ENCODE results near the gene RARB.

- no peak for TF ChIP-seq ETV5 (CRISPR knock-in tag; IDR thresholded peaks at IDR 0.05; ENCODE audit: low read depth)
- TF ChIP-seq PHB (CRISPR knock-in tag; IDR thresholded peaks at IDR 0.05), result no peak
- TF ChIP-seq, protein P1, sequence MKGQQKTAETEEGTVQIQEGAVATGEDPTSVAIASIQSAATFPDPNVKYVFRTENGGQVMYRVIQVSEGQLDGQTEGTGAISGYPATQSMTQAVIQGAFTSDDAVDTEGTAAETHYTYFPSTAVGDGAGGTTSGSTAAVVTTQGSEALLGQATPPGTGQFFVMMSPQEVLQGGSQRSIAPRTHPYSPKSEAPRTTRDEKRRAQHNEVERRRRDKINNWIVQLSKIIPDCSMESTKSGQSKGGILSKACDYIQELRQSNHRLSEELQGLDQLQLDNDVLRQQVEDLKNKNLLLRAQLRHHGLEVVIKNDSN (CRISPR knock-in tag; IDR thresholded peaks at IDR 0.05), result no peak
- no peak for TF ChIP-seq ZNF766 (CRISPR knock-in tag; conservative IDR thresholded peaks at IDR 0.05)
- no peak for TF ChIP-seq GABPB1 (CRISPR knock-in tag; IDR thresholded peaks at IDR 0.05)
- TF ChIP-seq SIN3A (IDR thresholded peaks at IDR 0.05; ENCODE audit: borderline replicate concordance in 2 of 2, control insufficient read depth in 1 of 2, low read depth in 2 of 2, low read length in 2 of 2), result no peak
- no peak for TF ChIP-seq POLR2A (conservative IDR thresholded peaks at IDR 0.05)
- TF ChIP-seq, protein P2, sequence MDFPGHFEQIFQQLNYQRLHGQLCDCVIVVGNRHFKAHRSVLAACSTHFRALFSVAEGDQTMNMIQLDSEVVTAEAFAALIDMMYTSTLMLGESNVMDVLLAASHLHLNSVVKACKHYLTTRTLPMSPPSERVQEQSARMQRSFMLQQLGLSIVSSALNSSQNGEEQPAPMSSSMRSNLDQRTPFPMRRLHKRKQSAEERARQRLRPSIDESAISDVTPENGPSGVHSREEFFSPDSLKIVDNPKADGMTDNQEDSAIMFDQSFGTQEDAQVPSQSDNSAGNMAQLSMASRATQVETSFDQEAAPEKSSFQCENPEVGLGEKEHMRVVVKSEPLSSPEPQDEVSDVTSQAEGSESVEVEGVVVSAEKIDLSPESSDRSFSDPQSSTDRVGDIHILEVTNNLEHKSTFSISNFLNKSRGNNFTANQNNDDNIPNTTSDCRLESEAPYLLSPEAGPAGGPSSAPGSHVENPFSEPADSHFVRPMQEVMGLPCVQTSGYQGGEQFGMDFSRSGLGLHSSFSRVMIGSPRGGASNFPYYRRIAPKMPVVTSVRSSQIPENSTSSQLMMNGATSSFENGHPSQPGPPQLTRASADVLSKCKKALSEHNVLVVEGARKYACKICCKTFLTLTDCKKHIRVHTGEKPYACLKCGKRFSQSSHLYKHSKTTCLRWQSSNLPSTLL (IDR thresholded peaks at IDR 0.05), result no peak
- TF ChIP-seq TAF1 (IDR thresholded peaks at IDR 0.05; ENCODE audit: control insufficient read depth, extremely low read depth, insufficient read depth, low read length, severe bottlenecking), result no peak
- TF ChIP-seq PRPF4 (IDR thresholded peaks at IDR 0.05; ENCODE audit: insufficient read depth, low read depth, low read length, poor library complexity, severe bottlenecking), result no peak
- no peak for TF ChIP-seq PHF21A (IDR thresholded peaks at IDR 0.05; ENCODE audit: borderline replicate concordance, low read depth)
- TF ChIP-seq TCFL5 (CRISPR knock-in tag; conservative IDR thresholded peaks at IDR 0.05), result no peak
- no peak for TF ChIP-seq ZBTB33 (CRISPR knock-in tag; IDR thresholded peaks at IDR 0.05)
These were observed 14.4 kb downstream of the RARB start for GRCh38 chr3:25442486-25442885.

All from K562 (cell line).